ENCODE results near the gene OAF.

Gene OAF

GRCh38 chr11:120207512-120207911 is 3.3 kb upstream of the OAF start:
- DNase-seq (ENCODE audit: low read depth, low spot score): no peak
- H3K4me3 ChIP-seq (ENCODE audit: insufficient read length, low read depth): no peak overlapping the region
- H3K9me3 ChIP-seq (ENCODE audit: insufficient read depth, low read length): no peaks in the 10 kb centered on the region
- H3K9ac ChIP-seq (ENCODE audit: insufficient read length, low read depth): no peak overlapping the region
- H3K36me3 ChIP-seq (ENCODE audit: insufficient read depth, insufficient read length, low read length): no peaks in the 10 kb centered on the region
- peaks cover 8% of the 10 kb centered on the region for H3K4me1 ChIP-seq (ENCODE audit: insufficient read depth, insufficient read length)
- TF ChIP-seq YY1 (IDR thresholded peaks at IDR 0.05; ENCODE audit: insufficient read depth, insufficient read length) (no peak), ZNF274 (IDR thresholded peaks at IDR 0.05; ENCODE audit: low read depth, low read length) (no peak), SUZ12 (IDR thresholded peaks at IDR 0.05; ENCODE audit: extremely low read depth, insufficient read depth, insufficient read length) (no peak)
- peaks cover 47% of the 10 kb centered on the region for H3K27me3 ChIP-seq (ENCODE audit: insufficient read depth, insufficient read length)

- H3K36me3 ChIP-seq (ENCODE audit: insufficient read depth, insufficient read length, low read length): no peaks in the 10 kb centered on the region
- no peak overlapping the region for H3K9ac ChIP-seq (ENCODE audit: insufficient read length, low read depth)
- H3K4me1 ChIP-seq (ENCODE audit: insufficient read depth, insufficient read length): peaks cover 13% of the 10 kb centered on the region
- H3K27me3 ChIP-seq (ENCODE audit: insufficient read depth, insufficient read length): peaks cover 47% of the 10 kb centered on the region
- no peaks in the 10 kb centered on the region for H3K9me3 ChIP-seq (ENCODE audit: insufficient read depth, low read length)
- TF ChIP-seq SUZ12 (IDR thresholded peaks at IDR 0.05; ENCODE audit: extremely low read depth, insufficient read depth, insufficient read length) (no peak), ZNF274 (IDR thresholded peaks at IDR 0.05; ENCODE audit: low read depth, low read length) (no peak), YY1 (IDR thresholded peaks at IDR 0.05; ENCODE audit: insufficient read depth, insufficient read length) (no peak)
- no peak for DNase-seq (ENCODE audit: low read depth, low spot score)
- H3K4me3 ChIP-seq (ENCODE audit: insufficient read length, low read depth): no peak overlapping the region
Measured at GRCh38 chr11:120208001-120208441, 2.8 kb upstream of the OAF start.

GRCh38 chr11:120208777-120209176 is 2.1 kb upstream of the OAF start:
- H3K9me3 ChIP-seq (ENCODE audit: insufficient read depth, low read length): no peaks in the 10 kb centered on the region
- H3K9ac ChIP-seq (ENCODE audit: insufficient read length, low read depth): no peak overlapping the region
- peaks cover 16% of the 10 kb centered on the region for H3K4me1 ChIP-seq (ENCODE audit: insufficient read depth, insufficient read length)
- no peak overlapping the region for H3K4me3 ChIP-seq (ENCODE audit: insufficient read length, low read depth)
- DNase-seq (ENCODE audit: low read depth, low spot score): no peak
- no peak for TF ChIP-seq YY1 (IDR thresholded peaks at IDR 0.05; ENCODE audit: insufficient read depth, insufficient read length)
- TF ChIP-seq SUZ12 (IDR thresholded peaks at IDR 0.05; ENCODE audit: extremely low read depth, insufficient read depth, insufficient read length): no peak
- TF ChIP-seq ZNF274 (IDR thresholded peaks at IDR 0.05; ENCODE audit: low read depth, low read length): no peak
- peaks cover 51% of the 10 kb centered on the region for H3K27me3 ChIP-seq (ENCODE audit: insufficient read depth, insufficient read length)
- H3K36me3 ChIP-seq (ENCODE audit: insufficient read depth, insufficient read length, low read length): no peaks in the 10 kb centered on the region

GRCh38 chr11:120209746-120210625 is 846 bp upstream of the OAF start:
- no peak for TF ChIP-seq SUZ12 (IDR thresholded peaks at IDR 0.05; ENCODE audit: extremely low read depth, insufficient read depth, insufficient read length)
- no peak for TF ChIP-seq ZNF274 (IDR thresholded peaks at IDR 0.05; ENCODE audit: low read depth, low read length)
- no peak for TF ChIP-seq YY1 (IDR thresholded peaks at IDR 0.05; ENCODE audit: insufficient read depth, insufficient read length)
- Histone ChIP-seq H3K4me3 (ENCODE audit: insufficient read length, low read depth) (peak overlapping the region; percentile 34), H3K36me3 (ENCODE audit: insufficient read depth, insufficient read length, low read length) (peaks cover 10% of the 10 kb centered on the region), H3K9me3 (ENCODE audit: insufficient read depth, low read length) (no peaks in the 10 kb centered on the region), H3K4me1 (ENCODE audit: insufficient read depth, insufficient read length) (peaks cover 16% of the 10 kb centered on the region), H3K9ac (ENCODE audit: insufficient read length, low read depth) (peak overlapping the region; percentile 64), H3K27me3 (ENCODE audit: insufficient read depth, insufficient read length) (peaks cover 57% of the 10 kb centered on the region)
- DNase-seq (ENCODE audit: low read depth, low spot score): no peak

- H3K9me3 ChIP-seq (ENCODE audit: insufficient read depth, low read length): no peaks in the 10 kb centered on the region
- H3K36me3 ChIP-seq (ENCODE audit: insufficient read depth, insufficient read length, low read length): peaks cover 13% of the 10 kb centered on the region
- H3K9ac ChIP-seq (ENCODE audit: insufficient read length, low read depth): peak overlapping the region; percentile 72
- no peak for DNase-seq (ENCODE audit: low read depth, low spot score)
- TF ChIP-seq SUZ12 (IDR thresholded peaks at IDR 0.05; ENCODE audit: extremely low read depth, insufficient read depth, insufficient read length) (no peak), YY1 (IDR thresholded peaks at IDR 0.05; ENCODE audit: insufficient read depth, insufficient read length) (no peak), ZNF274 (IDR thresholded peaks at IDR 0.05; ENCODE audit: low read depth, low read length) (no peak)
- peaks cover 59% of the 10 kb centered on the region for H3K27me3 ChIP-seq (ENCODE audit: insufficient read depth, insufficient read length)
- H3K4me1 ChIP-seq (ENCODE audit: insufficient read depth, insufficient read length): peaks cover 17% of the 10 kb centered on the region
- H3K4me3 ChIP-seq (ENCODE audit: insufficient read length, low read depth): peak overlapping the region; percentile 56
Measured at GRCh38 chr11:120211522-120212258, 858 bp downstream of the OAF start.

GRCh38 chr11:120212259-120212878 is 1.5 kb downstream of the OAF start:
- Histone ChIP-seq H3K9me3 (ENCODE audit: insufficient read depth, low read length) (no peaks in the 10 kb centered on the region), H3K9ac (ENCODE audit: insufficient read length, low read depth) (peak overlapping the region; percentile 21), H3K4me1 (ENCODE audit: insufficient read depth, insufficient read length) (peaks cover 18% of the 10 kb centered on the region), H3K27me3 (ENCODE audit: insufficient read depth, insufficient read length) (peaks cover 63% of the 10 kb centered on the region), H3K4me3 (ENCODE audit: insufficient read length, low read depth) (peak overlapping the region; percentile 15), H3K36me3 (ENCODE audit: insufficient read depth, insufficient read length, low read length) (peaks cover 13% of the 10 kb centered on the region)
- TF ChIP-seq ZNF274 (IDR thresholded peaks at IDR 0.05; ENCODE audit: low read depth, low read length) (no peak), SUZ12 (IDR thresholded peaks at IDR 0.05; ENCODE audit: extremely low read depth, insufficient read depth, insufficient read length) (no peak), YY1 (IDR thresholded peaks at IDR 0.05; ENCODE audit: insufficient read depth, insufficient read length) (no peak)
- no peak for DNase-seq (ENCODE audit: low read depth, low spot score)
